Measurements from ENCODE around the gene MAPKBP1.

The MAPKBP1 gene

GRCh38 chr15:41804916-41805666 is 30.8 kb downstream of the MAPKBP1 start:
- TF ChIP-seq CTCF (conservative IDR thresholded peaks at IDR 0.05; ENCODE audit: low read depth): no peak
- peak; percentile 39 for DNase-seq (ENCODE audit: low spot score)
- POLR2A ChIA-PET (ENCODE audit: low non-redundant PET): interaction anchor here (0.6 kb wide), 1 partner anchor 33 kb away, joined by 12 read pairs; no protein-coding TSS in a partner anchor
- peak overlapping the region; percentile 97 for H3K27ac ChIP-seq
- CTCF ChIA-PET: interaction anchor here (0.7 to 1.2 kb wide), 2 partner anchors 31 to 148 kb away, joined by 3 to 7 read pairs; partner anchors contain the start of gene MAPKBP1

GRCh38 chr15:41805711-41806110 is 31.4 kb downstream of the MAPKBP1 start:
- no peak for TF ChIP-seq CTCF (conservative IDR thresholded peaks at IDR 0.05; ENCODE audit: low read depth)
- no peak for DNase-seq (ENCODE audit: low spot score)
- CTCF ChIA-PET: interaction anchor here (0.7 to 1.2 kb wide), 2 partner anchors 26 to 31 kb away, joined by 4 to 7 read pairs; partner anchors contain the start of gene MAPKBP1
- H3K27ac ChIP-seq: peak overlapping the region; percentile 97
- POLR2A ChIA-PET (ENCODE audit: low non-redundant PET): interaction anchor here (0.6 to 0.8 kb wide), 2 partner anchors 31 to 34 kb away, joined by 5 to 12 read pairs; partner anchors contain the start of gene MAPKBP1

- peak overlapping the region; percentile 97 for H3K27ac ChIP-seq
- TF ChIP-seq CTCF (conservative IDR thresholded peaks at IDR 0.05; ENCODE audit: low read depth): no peak; the same call in 1 of the 2 replicates
- peak; percentile 98 for DNase-seq (ENCODE audit: low spot score)
- ChIA-PET CTCF (interaction anchor here (0.7 to 1.6 kb wide), 6 partner anchors 10 to 32 kb away, joined by 3 to 40 read pairs (median 4); partner anchors contain the start of gene MAPKBP1), POLR2A (ENCODE audit: low non-redundant PET) (interaction anchor here (0.8 kb wide), 2 partner anchors 32 kb away, joined by 4 to 5 read pairs; partner anchors contain the start of gene MAPKBP1)
Observed at GRCh38 chr15:41806291-41807181, 32.3 kb downstream of the MAPKBP1 start.

DNA sequence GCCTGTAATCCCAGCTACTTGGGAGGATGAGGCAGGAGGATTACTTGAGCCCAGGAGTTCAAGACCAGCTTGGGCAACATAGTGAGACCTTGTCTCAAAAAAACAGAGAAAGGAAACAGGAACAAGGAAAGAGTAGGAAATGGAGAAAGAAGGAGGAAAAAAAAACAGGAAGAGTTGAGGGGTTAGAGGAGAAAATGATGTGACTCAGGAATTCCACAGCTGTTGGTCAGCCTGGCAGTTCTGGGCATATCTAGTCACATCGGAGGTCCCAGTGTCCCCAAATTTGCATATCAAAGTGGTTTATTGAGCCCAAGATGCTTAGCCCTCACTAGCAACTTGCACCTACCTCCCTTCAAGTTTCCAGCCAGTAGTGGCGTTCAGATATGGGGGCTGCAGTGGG is 34.8 kb downstream of the MAPKBP1 start:
- no peak for DNase-seq (ENCODE audit: low spot score)
- ChIA-PET CTCF (interaction anchor here (0.5 to 5.2 kb wide), 4 partner anchors 36 to 144 kb away, joined by 3 to 59 read pairs (median 3); partner anchors contain the start of gene MAPKBP1), POLR2A (ENCODE audit: low non-redundant PET) (no interaction called here)
- H3K27ac ChIP-seq: peak overlapping the region; percentile 64
- TF ChIP-seq CTCF (conservative IDR thresholded peaks at IDR 0.05; ENCODE audit: low read depth): no peak

- POLR2A ChIA-PET (ENCODE audit: low non-redundant PET): no interaction called here
- CTCF ChIA-PET: interaction anchor here (0.5 to 5.2 kb wide), 3 partner anchors 37 to 1432 kb away, joined by 3 to 59 read pairs (median 7); partner anchors contain the start of gene MAPKBP1
- TF ChIP-seq CTCF (conservative IDR thresholded peaks at IDR 0.05; ENCODE audit: low read depth): no peak
- H3K27ac ChIP-seq: peak overlapping the region; percentile 64
- no peak for DNase-seq (ENCODE audit: low spot score)
Observed at GRCh38 chr15:41809526-41810220, 35.4 kb downstream of the MAPKBP1 start.
